Rectal smooth muscle tissue (tissue), 1 donor: ENCODE results near the gene ELOVL4.

Experiments
- H3K27ac ChIP-seq: one replicate; pipeline ENCODE4 v1.7.0; 2013; ENCODE audit warnings: low read depth, low read length, inconsistent platforms
- H3K27me3 ChIP-seq: one replicate; pipeline ENCODE4 v1.7.0; 2013; ENCODE audit warnings: low read length; ENCODE audit not compliant: control insufficient read depth, insufficient read depth
- H3K36me3 ChIP-seq: one replicate; pipeline ENCODE4 v1.7.0; 2013; ENCODE audit warnings: low read length; ENCODE audit not compliant: control insufficient read depth, insufficient read depth
- H3K4me1 ChIP-seq: one replicate; pipeline ENCODE4 v1.7.0; 2013; ENCODE audit warnings: low read length; ENCODE audit not compliant: control insufficient read depth, insufficient read depth
- H3K4me3 ChIP-seq: one replicate; pipeline ENCODE4 v1.7.0; 2013; ENCODE audit warnings: low read length
- H3K9ac ChIP-seq: one replicate; pipeline ENCODE4 v1.7.0; 2013; ENCODE audit warnings: low read length

ELOVL4 gene

GRCh38 chr6:79949233-79949632 lies 1.9 kb upstream of the ELOVL4 start:
- Histone ChIP-seq H3K9ac (no peak overlapping the region), H3K36me3 (no peaks in the 10 kb centered on the region), H3K4me3 (no peak overlapping the region), H3K27ac (no peak overlapping the region), H3K4me1 (no peaks in the 10 kb centered on the region), H3K27me3 (no peaks in the 10 kb centered on the region)

- H3K27me3 ChIP-seq: no peaks in the 10 kb centered on the region
- H3K4me3 ChIP-seq: peak overlapping the region; percentile 70
- H3K4me1 ChIP-seq: no peaks in the 10 kb centered on the region
- no peak overlapping the region for H3K9ac ChIP-seq
- no peaks in the 10 kb centered on the region for H3K36me3 ChIP-seq
- H3K27ac ChIP-seq: no peak overlapping the region
These were observed 822 bp downstream of the ELOVL4 start for GRCh38 chr6:79946272-79947190.

- H3K4me3 ChIP-seq: no peak overlapping the region
These were observed 4.2 kb downstream of the ELOVL4 start for GRCh38 chr6:79943133-79943532.

GRCh38 chr6:79941489-79942151 lies 5.7 kb downstream of the ELOVL4 start:
- no peak overlapping the region for H3K27ac ChIP-seq
- no peak overlapping the region for H3K9ac ChIP-seq
- H3K4me3 ChIP-seq: no peak overlapping the region
- H3K4me1 ChIP-seq: no peaks in the 10 kb centered on the region
- no peaks in the 10 kb centered on the region for H3K27me3 ChIP-seq
- no peaks in the 10 kb centered on the region for H3K36me3 ChIP-seq

More at GRCh38 chr6:79943133-79943532, 4.2 kb downstream of the ELOVL4 start:
- Histone ChIP-seq H3K27ac (no peak overlapping the region), H3K27me3 (no peaks in the 10 kb centered on the region), H3K4me1 (no peaks in the 10 kb centered on the region), H3K36me3 (no peaks in the 10 kb centered on the region), H3K9ac (no peak overlapping the region)

GRCh38 chr6:79928478-79928998 lies 18.8 kb downstream of the ELOVL4 start:
- Histone ChIP-seq H3K9ac (no peak overlapping the region), H3K27ac (no peak overlapping the region), H3K4me1 (no peaks in the 10 kb centered on the region), H3K4me3 (no peak overlapping the region), H3K27me3 (no peaks in the 10 kb centered on the region), H3K36me3 (no peaks in the 10 kb centered on the region)

- Histone ChIP-seq H3K9ac (no peak overlapping the region), H3K27ac (no peak overlapping the region), H3K27me3 (no peaks in the 10 kb centered on the region), H3K4me1 (no peaks in the 10 kb centered on the region), H3K36me3 (no peaks in the 10 kb centered on the region), H3K4me3 (no peak overlapping the region)
These were observed 19.6 kb downstream of the ELOVL4 start for GRCh38 chr6:79927758-79928157.

- H3K27ac ChIP-seq: no peak overlapping the region
- H3K4me3 ChIP-seq: no peak overlapping the region
- H3K4me1 ChIP-seq: no peaks in the 10 kb centered on the region
These were observed 24.1 kb downstream of the ELOVL4 start for GRCh38 chr6:79923270-79923669.

GRCh38 chr6:79922018-79922417 lies 25.3 kb downstream of the ELOVL4 start:
- Histone ChIP-seq H3K4me3 (no peak overlapping the region), H3K36me3 (no peaks in the 10 kb centered on the region), H3K4me1 (no peaks in the 10 kb centered on the region), H3K27me3 (no peaks in the 10 kb centered on the region), H3K9ac (no peak overlapping the region), H3K27ac (no peak overlapping the region)

More at GRCh38 chr6:79923270-79923669, 24.1 kb downstream of the ELOVL4 start:
- no peak overlapping the region for H3K9ac ChIP-seq
- no peaks in the 10 kb centered on the region for H3K36me3 ChIP-seq
- no peaks in the 10 kb centered on the region for H3K27me3 ChIP-seq

- H3K27me3 ChIP-seq: no peaks in the 10 kb centered on the region
- no peak overlapping the region for H3K4me3 ChIP-seq
- no peak overlapping the region for H3K27ac ChIP-seq
- no peak overlapping the region for H3K9ac ChIP-seq
- H3K4me1 ChIP-seq: no peaks in the 10 kb centered on the region
- no peaks in the 10 kb centered on the region for H3K36me3 ChIP-seq
These were observed 34.0 kb downstream of the ELOVL4 start for GRCh38 chr6:79913369-79913768.

- no peaks in the 10 kb centered on the region for H3K36me3 ChIP-seq
- no peak overlapping the region for H3K9ac ChIP-seq
- H3K4me3 ChIP-seq: no peak overlapping the region
- H3K4me1 ChIP-seq: no peaks in the 10 kb centered on the region
- no peak overlapping the region for H3K27ac ChIP-seq
- no peaks in the 10 kb centered on the region for H3K27me3 ChIP-seq
These were observed 35.4 kb downstream of the ELOVL4 start for GRCh38 chr6:79911992-79912391.

GRCh38 chr6:79909517-79909916 lies 37.8 kb downstream of the ELOVL4 start:
- H3K4me1 ChIP-seq: no peaks in the 10 kb centered on the region
- no peaks in the 10 kb centered on the region for H3K27me3 ChIP-seq
- no peak overlapping the region for H3K27ac ChIP-seq
- H3K4me3 ChIP-seq: no peak overlapping the region
- H3K36me3 ChIP-seq: no peaks in the 10 kb centered on the region
- H3K9ac ChIP-seq: no peak overlapping the region

- no peak overlapping the region for H3K4me3 ChIP-seq
- no peak overlapping the region for H3K9ac ChIP-seq
- no peak overlapping the region for H3K27ac ChIP-seq
- no peaks in the 10 kb centered on the region for H3K27me3 ChIP-seq
- H3K4me1 ChIP-seq: no peaks in the 10 kb centered on the region
- no peaks in the 10 kb centered on the region for H3K36me3 ChIP-seq
These were observed 45.3 kb downstream of the ELOVL4 start for GRCh38 chr6:79902046-79902445.
